LHCN-M2 (cell line): ENCODE data around the gene EIPR1. TPM values are rescaled to one million over a fixed set of nuclear protein-coding genes. Genes with fewer than 3 reads are reported as not detected.
"Not testable (repeated sequence)": the region's sequence is repeated elsewhere in the genome, so short reads cannot be mapped to it uniquely, and the experiment has no call there.

Source experiments
- DNase-seq: peaks from one replicate; pipeline ENCODE4 v3.0.0-alpha.2; 2012; ENCODE audit warnings: low read depth
- total RNA-seq: library from RNA; depleted of rRNA; stranded (reverse); fragments of >200 nt; gene quantifications from 2 replicates; pipeline ENCODE4 v1.2.3, GENCODE V29; 2014

EIPR1 gene
- total RNA-seq, 1 experiment from 2014 or later, result 77.5 TPM

DNA sequence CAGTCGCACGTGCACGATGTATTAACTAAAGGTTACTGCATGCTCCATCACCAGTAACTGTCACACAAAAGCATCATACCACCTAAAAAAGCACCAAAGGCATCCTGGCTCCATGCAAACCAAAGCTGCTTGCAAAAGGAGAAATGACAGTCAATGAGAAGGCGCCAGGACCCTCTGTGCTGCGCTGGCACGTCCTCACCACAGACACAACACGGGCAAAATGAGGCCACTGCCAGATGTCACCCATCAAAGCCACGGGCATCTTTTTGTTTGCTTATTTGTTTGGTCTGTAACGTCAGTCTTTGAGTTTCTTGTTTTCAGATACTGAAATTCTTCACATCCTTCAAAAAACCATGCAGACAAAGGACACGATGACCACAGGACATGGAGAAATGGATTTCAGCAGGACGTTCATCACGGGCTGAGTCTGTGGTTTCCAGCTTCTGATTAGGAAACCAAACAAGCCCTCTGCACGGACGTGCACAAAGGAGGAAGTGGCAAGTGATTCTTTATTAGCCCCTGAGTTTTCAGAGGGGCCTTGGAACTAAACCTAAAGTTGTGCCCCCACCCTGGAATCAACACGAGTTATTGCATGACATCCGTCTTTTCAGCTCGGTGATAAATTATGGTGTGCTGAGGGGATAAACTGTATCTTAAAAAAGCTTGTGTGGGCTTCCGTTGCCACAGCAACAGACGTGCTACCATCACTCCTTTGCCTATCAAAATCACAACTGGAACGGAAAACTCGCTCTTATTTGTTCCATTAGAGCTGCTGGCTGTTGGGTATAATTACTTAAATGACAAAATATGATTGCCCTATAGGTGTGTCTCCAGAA, 181.8 kb downstream of the EIPR1 start:
- no peak for DNase-seq

DNA sequence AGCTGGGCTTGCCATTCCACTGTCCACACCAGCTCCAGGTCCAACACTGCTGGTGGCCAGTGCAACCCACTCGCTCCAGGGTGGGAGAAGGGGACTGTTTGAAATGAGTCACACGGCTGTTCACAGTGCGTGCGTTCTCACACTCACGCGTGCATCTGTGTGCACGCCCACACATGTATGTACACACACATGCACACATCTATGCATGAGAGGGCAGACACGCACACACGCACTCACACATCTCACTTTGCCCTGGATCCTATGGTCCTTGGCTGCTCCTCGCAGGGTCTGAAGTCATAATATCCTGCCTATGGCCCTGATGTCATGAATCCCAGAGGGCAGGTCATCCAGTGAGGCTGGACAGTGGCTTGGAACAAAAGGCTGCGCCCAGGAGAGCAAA, 182.8 kb downstream of the EIPR1 start:
- DNase-seq, result no peak

DNA sequence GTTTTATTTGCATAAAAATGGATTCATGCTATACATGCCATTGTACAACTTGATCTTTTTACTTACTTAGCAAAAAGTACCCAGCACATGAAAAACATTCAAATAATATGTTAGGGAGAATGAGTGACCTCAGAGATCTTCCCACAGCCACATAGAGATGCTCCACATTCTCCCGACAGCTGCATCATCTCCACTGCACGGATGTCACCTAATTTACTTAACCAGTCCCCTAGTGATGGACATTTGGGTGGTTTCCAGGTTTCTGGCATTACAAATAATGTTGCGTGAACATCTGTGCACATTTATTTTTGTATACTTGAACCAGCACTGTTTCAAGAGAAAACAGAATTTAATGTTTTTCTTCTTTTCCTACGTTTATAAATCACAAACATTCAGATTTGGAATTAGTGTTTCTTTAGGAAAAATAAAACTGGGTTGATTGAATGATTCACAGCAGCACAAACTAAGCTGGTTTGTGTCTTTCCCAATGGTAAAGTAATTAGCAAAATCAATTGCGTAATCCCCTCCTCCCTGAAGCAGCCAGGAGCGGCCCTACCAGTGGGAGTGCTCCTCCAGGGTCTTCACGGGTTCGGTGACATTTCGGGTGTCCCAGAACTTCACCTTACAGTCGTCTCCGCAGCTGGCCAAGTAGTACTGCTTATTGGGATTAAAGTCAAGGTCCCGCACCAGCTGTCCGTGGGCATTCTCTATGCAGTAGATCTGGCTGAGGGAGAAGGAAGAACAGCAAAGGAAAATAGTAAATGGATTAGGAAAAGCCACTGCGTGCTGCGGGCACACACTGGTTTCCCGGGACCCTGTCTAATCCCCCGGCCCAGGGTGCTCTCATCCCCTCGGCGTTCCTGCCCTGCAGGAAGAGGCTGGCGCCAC, 183.9 kb downstream of the EIPR1 start:
- DNase-seq, result no peak

DNA sequence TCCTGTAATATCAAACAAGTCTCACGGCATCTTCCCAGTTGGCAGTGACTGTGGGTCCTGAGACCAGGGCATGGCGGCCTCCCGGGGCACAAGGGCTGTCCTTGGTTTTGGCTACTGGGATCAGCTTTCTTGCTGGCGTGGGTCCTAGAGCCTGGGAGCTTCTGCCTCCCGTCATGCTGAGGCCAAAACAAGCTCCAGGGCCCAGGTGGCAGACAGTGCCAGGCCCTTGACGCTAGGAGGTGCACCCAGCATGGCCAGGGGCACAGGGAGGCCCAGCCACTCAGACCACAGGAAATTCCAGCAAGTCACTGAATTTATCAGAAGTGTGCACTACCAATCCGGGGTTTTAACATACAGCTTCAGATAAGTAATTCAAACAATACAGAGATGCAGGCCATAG, 184.7 kb downstream of the EIPR1 start:
- no peak for DNase-seq

DNA sequence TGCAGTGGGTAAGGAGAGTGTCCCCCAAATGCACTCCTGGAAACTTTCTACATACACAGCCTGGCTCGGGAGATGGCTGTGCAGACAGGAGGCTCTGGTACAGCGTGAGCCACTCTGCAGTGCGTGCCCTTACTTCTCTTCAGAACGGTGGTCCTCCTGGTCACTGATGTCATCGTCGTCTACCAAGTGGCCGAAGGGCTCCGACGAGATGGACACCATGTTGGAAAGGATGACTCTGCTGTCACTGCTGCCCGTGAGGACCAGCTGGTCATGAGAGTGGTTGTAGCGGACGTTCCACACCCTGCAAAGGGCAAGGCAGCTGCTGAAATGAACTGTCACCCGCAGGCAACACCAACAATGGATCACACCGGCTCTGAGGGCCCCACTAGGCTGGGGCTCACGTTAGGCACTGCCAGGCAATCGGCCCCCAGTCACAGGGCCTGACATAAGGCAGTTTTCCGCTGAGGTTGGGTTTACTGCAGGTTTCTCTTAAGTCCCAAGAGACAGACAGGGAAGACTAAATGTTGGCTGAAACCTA, 185.3 kb downstream of the EIPR1 start:
- DNase-seq, result no peak

- no peak for DNase-seq
These were observed 187.7 kb downstream of the EIPR1 start for GRCh38 chr2:3189961-3190360.

DNA sequence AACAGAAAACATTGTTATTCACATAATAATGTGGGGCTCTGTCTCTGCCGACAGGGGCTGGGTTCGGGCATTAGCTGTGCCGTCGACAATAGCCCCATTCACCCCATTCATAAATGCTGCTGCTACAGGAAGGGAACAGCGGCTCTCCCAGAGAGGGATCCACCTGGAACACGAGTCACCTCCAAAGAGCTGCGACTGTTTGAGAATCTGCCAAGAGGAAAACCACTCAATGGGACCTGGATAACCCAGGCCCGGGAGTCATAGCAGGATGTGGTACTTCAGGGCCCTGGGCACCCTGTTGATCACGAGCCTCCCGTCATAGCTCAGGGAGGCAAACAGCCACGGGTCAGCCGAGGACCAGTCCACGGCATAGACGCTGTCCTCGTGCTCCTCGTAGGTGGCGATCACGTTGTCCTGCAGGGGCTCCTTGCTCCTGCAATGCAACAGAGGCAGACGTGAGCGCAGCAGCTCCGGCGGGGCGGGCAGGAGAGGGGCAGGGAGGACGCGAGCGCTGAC, 188.5 kb downstream of the EIPR1 start:
- no peak for DNase-seq

GRCh38 chr2:3188405-3188946, 189.1 kb downstream of the EIPR1 start:
- DNase-seq, result no peak

GRCh38 chr2:3187467-3187866, 190.2 kb downstream of the EIPR1 start:
- DNase-seq, result no peak

DNA sequence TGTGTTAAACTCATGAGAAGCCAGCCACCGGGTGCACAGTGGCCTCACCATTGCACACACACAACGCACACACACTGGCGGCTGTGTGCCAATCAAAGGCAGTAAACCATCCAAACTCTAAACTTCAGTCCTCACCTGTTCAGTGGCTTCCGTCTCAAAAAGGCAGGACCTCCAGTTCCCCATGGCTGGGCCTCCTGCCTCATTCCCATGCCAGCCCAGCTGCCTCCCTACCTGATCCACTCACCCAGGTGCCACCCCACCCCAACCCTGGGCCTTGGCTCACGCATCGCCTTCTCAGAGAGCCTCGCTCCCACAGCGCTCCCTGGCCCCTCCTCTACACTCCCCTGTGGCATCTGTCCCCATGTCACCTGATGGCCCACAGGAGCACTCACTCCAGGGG, 190.9 kb downstream of the EIPR1 start:
- no peak for DNase-seq

DNA sequence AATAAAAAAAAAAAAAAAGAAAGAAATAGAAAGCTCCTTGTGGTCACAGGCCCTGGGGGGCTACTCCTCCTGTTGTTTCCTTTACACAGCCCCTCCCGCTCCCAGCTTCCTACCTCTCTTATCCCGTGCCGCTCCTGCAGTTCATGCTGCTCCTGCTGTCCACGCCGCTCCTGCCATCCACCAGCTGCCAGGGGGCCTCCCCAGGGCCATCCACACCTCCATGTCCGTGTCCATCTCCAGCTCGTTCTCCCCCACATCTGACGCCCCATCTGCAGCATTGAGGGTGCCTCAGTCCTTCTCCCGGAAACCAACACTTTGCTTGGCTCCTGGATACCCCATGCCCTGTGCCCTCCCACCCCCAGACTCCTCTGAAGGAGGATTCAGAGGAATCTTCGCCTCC, 191.7 kb downstream of the EIPR1 start:
- no peak for DNase-seq

DNA sequence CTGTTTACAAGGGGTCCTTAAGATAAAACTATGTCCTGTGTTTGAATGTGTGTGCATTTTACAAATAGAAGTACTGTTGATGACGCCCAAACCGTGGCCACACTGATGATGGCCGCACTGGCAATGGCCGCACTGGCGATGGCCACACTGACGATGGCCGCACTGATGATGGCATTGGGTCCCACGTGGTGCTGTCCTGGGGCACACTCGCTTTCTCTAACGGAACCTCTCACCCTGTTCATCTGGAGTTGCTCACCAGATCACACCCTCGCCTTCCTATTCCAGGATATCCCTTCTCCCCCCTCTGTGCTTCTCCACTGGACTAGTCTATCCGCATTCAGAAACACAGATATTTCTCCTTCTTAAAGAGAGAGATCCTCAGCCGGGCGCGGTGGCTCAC, 192.4 kb downstream of the EIPR1 start:
- DNase-seq, result no peak

- DNase-seq, result no peak
These were observed 193.5 kb downstream of the EIPR1 start for GRCh38 chr2:3184167-3184566.

DNA sequence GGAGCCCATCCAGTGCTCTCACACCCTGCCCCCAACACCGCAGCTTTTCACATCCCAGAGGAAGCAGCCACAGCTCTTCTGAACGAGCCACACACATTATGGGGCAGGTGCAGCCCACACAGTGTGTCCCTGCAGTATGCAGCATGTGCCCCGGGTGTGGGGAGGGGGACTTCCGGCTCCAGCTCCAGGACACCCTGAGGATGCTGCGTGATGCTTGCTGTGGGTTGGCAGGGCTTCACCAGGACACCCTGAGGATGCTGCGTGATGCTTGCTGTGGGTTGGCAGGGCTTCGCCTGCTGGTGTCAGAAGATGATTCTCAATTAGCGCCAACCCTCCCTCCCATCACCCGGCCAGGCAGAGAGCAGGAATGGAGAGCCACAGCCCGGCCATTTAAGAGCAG, 193.9 kb downstream of the EIPR1 start:
- no peak for DNase-seq

DNA sequence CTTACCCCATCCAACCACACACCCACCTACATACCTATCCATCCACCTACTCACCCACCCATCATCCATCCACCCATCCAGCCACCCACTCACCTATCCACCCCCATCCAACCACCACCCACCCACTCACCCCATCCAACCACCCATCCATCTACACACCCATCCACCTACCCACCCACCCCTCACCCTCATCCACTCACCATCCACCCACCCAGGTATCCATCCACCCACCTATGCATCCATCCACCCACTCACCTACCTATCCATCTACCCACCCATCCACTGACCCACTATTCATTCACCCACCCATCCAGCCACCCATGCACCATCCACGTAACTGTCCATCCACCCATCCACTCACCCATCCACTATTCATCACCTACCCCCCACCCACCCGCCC, 194.8 kb downstream of the EIPR1 start:
- DNase-seq, result no peak

GRCh38 chr2:3181416-3182010, 196.1 kb downstream of the EIPR1 start:
- DNase-seq, result no peak

DNA sequence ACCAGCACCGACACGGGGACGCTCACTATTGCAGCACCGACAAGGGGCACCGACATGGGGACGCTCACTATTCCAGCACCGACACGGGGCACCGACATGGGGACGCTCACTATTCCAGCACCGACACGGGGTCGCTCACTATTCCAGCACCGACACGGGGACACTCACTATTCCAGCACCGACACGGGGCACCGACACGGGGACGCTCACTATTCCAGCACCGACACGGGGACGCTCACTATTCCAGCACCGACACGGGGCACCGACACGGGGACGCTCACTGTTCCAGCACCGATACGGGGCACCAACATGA, 196.8 kb downstream of the EIPR1 start:
- DNase-seq, result not testable (repeated sequence)

- DNase-seq, result no peak
These were observed 197.3 kb downstream of the EIPR1 start for GRCh38 chr2:3180082-3180908.

GRCh38 chr2:3179626-3180025, 198.0 kb downstream of the EIPR1 start:
- no peak for DNase-seq

DNA sequence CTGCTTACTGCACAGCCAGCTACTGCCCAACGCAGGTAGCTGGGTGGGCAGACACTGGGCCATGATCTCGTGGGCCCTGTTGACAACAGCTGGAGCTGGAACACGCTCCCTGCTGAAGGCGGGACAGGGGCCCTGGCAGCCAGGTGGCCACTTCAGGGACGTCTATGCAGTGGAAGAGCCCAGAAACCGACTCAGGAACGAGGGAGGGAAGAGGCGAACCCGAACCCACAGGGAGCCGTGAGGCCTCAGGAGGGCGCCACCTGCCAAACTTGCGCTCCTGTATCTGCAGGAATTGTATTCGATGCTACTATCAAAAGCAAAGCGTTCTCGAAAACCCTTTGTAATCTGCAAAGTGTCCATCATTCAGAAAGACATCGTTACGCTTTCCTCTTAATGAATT, 198.4 kb downstream of the EIPR1 start:
- no peak for DNase-seq

DNA sequence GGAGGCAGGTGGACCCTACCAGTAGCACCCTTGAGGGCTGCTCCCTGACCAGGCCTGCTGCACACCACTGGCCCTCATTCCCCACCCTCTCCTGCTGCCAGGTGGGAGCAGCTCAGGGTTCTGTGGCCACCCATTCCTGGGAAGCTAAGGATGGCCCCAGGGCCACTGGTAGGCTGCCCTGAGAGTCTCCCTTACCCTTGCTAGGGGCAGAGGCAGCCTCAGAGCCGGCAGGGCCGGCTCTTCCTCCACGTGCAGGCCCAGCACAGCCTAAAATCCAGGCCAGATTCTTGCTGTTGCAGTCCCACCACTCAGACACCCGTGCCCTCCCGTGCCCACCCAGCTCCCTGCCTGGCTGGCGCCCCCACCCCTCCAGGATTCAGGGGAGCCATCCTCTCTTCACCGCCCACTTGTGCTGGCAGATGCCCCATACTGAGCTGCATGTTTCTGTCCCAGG, 199.0 kb downstream of the EIPR1 start:
- no peak for DNase-seq
